BJ (cell line): ENCODE results near the gene PRELID3B. TPM values are rescaled to one million over a fixed set of nuclear protein-coding genes. Genes with fewer than 3 reads are reported as not detected.

Experiments
- CTCF ChIA-PET: fragments of 350-600 bp; formaldehyde crosslinking; extraction: SDS; loops from one replicate; lab custom pipeline; 2021; ENCODE audit warnings: antibody characterized with exemption, inconsistent platforms; lab: Yijun Ruan, JAX
- POLR2A ChIA-PET: fragments of 300-600 bp; sonication (Branson Sonifier 250); formaldehyde crosslinking; extraction: SDS; loops from one replicate; lab custom pipeline; 2021; ENCODE audit warnings: antibody characterized with exemption; lab: Charles Lee
- DNase-seq: peaks from one replicate; pipeline ENCODE4 v3.0.0-alpha.2; 2011; ENCODE audit warnings: low read depth
- H3K27me3 ChIP-seq: 2 replicates; pipeline ENCODE4 v1.6.0; 2011; ENCODE audit warnings: low read length; ENCODE audit not compliant: control insufficient read depth, insufficient read depth
- H3K36me3 ChIP-seq: 2 replicates; pipeline ENCODE4 v1.5.1; 2011; ENCODE audit warnings: low read length; ENCODE audit not compliant: control insufficient read depth, insufficient read depth
- H3K4me3 ChIP-seq: 2 replicates; pipeline ENCODE4 v1.5.1; 2011; ENCODE audit warnings: low read depth, mild to moderate bottlenecking, control low read depth, low read length
- polyA plus RNA-seq: library from polyadenylated mRNA; depleted of rRNA; stranded (reverse); fragments of >200 nt; gene quantifications from 2 replicates; pipeline ENCODE4 v1.2.3, GENCODE V29; 2011
- TF ChIP-seq, protein P1 (sequence below): IDR thresholded peaks from 2 replicates; pipeline ENCODE4 v1.5.1; 2011; ENCODE audit warnings: low read depth, mild to moderate bottlenecking, control low read depth, inconsistent platforms, low read length, moderate library complexity; ENCODE audit not compliant: insufficient read depth

PRELID3B gene
- polyA plus RNA-seq, 1 experiment = 76.0 TPM

DNA sequence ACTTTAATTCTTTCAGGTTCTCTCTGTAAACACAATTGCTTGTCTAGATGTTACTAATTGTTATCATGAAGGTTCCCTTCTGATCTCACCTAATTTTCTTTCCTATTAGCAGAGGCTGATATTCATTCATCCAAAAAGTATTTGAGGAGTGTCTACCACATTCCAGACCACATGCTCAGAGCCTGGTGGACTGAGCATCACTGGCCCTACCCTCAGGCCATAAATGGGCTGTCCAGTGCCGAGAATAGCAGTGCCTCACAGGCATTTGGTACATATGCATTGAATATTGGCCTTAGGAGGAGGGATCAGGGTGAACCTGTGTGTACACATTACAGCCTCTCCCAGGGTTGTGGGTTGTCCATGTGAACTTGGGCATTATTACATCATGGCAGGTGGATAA is 40.4 kb upstream of the PRELID3B start:
- Histone ChIP-seq H3K27me3 (no peaks in the 10 kb centered on the region), H3K4me3 (no peak overlapping the region), H3K36me3 (no peaks in the 10 kb centered on the region)
- DNase-seq = peak; percentile 37
- ChIA-PET POLR2A (no interaction called here), CTCF (interaction anchor here (0.9 to 2.0 kb wide), 2 partner anchors 18 to 139 kb away, joined by 3 to 11 read pairs; no protein-coding TSS in a partner anchor)
- TF ChIP-seq, protein P1, sequence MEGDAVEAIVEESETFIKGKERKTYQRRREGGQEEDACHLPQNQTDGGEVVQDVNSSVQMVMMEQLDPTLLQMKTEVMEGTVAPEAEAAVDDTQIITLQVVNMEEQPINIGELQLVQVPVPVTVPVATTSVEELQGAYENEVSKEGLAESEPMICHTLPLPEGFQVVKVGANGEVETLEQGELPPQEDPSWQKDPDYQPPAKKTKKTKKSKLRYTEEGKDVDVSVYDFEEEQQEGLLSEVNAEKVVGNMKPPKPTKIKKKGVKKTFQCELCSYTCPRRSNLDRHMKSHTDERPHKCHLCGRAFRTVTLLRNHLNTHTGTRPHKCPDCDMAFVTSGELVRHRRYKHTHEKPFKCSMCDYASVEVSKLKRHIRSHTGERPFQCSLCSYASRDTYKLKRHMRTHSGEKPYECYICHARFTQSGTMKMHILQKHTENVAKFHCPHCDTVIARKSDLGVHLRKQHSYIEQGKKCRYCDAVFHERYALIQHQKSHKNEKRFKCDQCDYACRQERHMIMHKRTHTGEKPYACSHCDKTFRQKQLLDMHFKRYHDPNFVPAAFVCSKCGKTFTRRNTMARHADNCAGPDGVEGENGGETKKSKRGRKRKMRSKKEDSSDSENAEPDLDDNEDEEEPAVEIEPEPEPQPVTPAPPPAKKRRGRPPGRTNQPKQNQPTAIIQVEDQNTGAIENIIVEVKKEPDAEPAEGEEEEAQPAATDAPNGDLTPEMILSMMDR = no peak

DNA sequence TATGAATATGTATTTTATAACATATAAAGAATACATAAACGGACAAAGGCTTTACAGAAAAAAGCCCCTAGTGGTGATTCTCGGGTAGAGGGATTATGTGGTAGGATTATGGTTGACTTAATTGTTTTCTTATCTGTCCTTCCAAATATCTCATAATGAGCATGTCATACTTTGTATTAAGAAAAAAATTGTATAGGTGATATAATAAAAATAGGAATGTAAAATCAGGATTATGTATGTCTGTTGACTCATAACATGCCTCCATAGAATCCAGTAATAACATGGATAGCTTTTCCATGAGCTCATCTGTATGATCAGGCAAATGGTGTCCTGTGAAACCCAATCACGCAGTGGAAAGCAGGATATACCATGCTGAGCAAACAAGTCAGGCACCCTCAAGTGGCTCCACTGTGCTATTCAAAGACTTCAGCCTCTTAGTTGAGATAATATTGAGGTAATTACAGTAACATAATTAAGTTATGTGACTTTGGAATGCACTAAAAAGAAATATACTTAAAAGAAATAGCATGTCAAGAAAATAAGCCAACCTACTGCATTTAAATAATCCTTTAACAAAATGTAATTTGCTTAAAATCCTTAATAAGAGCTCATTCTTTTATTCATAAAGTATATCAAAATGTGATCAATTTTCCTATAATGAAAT is 39.6 kb upstream of the PRELID3B start:
- DNase-seq = no peak

GRCh38 chr20:59081036-59081435 is 38.5 kb upstream of the PRELID3B start:
- ChIA-PET CTCF (interaction anchor here (1.0 kb wide), 1 partner anchor 8 kb away, joined by 3 read pairs; no protein-coding TSS in a partner anchor), POLR2A (no interaction called here)
- no peak for DNase-seq
- H3K36me3 ChIP-seq = no peaks in the 10 kb centered on the region
- no peak overlapping the region for H3K4me3 ChIP-seq
- TF ChIP-seq, protein P1 = no peak
- H3K27me3 ChIP-seq = no peaks in the 10 kb centered on the region

More for the DNA sequence above, 39.6 kb upstream of the PRELID3B start:
- no peaks in the 10 kb centered on the region for H3K27me3 ChIP-seq
- no peaks in the 10 kb centered on the region for H3K36me3 ChIP-seq
- ChIA-PET CTCF (interaction anchor here (0.9 to 2.0 kb wide), 2 partner anchors 17 to 140 kb away, joined by 3 to 11 read pairs; no protein-coding TSS in a partner anchor), POLR2A (interaction anchor here (0.6 kb wide), 1 partner anchor 235 kb away, joined by 3 read pairs; no protein-coding TSS in a partner anchor)
- TF ChIP-seq, protein P1 = peak; percentile 23; the same call in 1 of the 2 replicates
- no peak overlapping the region for H3K4me3 ChIP-seq

DNA sequence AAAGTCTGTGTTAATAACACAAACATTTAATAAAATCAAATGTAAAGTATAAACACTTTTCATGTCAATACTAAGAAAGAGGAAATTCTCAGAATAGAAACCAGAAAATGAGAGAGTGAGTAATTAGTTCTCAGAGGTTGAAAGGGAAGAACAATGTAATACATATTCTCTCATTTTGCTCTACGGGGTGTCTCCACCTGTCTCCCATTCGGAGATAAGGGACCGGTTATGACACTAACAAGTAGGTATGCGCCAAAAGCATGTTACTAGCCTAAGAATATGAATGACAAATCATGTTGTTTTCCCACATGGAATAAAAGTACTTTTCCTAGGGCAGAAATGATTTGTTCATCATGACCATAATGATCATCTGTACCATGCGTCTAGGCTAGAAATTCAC is 35.6 kb upstream of the PRELID3B start:
- TF ChIP-seq, protein P1 = no peak
- Histone ChIP-seq H3K36me3 (no peaks in the 10 kb centered on the region), H3K4me3 (no peak overlapping the region), H3K27me3 (0 out of 2 replicates have a peak, but pooled peaks cover 4% of the 10 kb centered on the region)
- DNase-seq = no peak
- POLR2A ChIA-PET = no interaction called here
- CTCF ChIA-PET = no interaction called here

DNA sequence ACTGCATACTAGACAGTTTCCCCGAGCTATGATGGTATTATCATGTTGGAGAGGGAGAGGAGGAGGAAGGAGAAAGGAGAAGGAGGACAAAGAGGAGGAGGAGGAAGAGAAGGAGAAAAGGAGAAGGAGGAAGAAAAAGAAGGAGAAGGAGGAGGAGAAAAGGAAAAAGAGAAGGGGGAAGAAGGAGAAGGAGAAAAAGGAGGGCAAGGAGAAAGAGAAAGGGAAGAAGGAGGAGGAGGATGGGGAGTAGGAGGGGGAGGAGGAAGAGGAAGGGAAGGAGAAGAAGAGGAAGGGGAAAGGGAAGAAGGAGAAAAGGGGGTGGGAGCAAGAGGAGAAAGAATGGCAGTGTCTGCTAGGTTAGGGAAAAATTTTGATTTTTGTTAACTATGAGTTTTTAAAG is 35.1 kb upstream of the PRELID3B start:
- Histone ChIP-seq H3K36me3 (no peaks in the 10 kb centered on the region), H3K4me3 (no peak overlapping the region), H3K27me3 (0 out of 2 replicates have a peak, but pooled peaks cover 4% of the 10 kb centered on the region)
- POLR2A ChIA-PET = no interaction called here
- DNase-seq = no peak
- TF ChIP-seq, protein P1 = no peak
- CTCF ChIA-PET = no interaction called here
